AG04449 (cell line): Measurements from ENCODE around the gene STUM.

Experiments
- CTCF ChIA-PET: fragments of 350-600 bp; formaldehyde crosslinking; extraction: SDS; loops from one replicate; lab custom pipeline; 2021; ENCODE audit warnings: antibody characterized with exemption; lab: Yijun Ruan, JAX
- POLR2A ChIA-PET: fragments of 400-600, 350-600 bp; formaldehyde crosslinking; extraction: SDS; loops from one replicate; lab custom pipeline; 2020; ENCODE audit warnings: antibody characterized with exemption, inconsistent platforms; lab: Yijun Ruan, JAX
- DNase-seq: peaks from one replicate; pipeline ENCODE4 v3.0.0-alpha.2; 2010; ENCODE audit warnings: low read depth, low spot score
- H3K4me3 ChIP-seq: 2 replicates; pipeline ENCODE4 v1.5.1; 2011; ENCODE audit warnings: low read depth, mild to moderate bottlenecking, control low read depth, low read length
- TF ChIP-seq, protein P1 (sequence below): IDR thresholded peaks from one replicate; pipeline ENCODE4 v1.5.1; 2011; ENCODE audit warnings: mild to moderate bottlenecking, moderate library complexity, low read length, control low read depth, inconsistent platforms; ENCODE audit not compliant: insufficient read depth; ENCODE audit errors: missing control alignments

STUM gene

DNA sequence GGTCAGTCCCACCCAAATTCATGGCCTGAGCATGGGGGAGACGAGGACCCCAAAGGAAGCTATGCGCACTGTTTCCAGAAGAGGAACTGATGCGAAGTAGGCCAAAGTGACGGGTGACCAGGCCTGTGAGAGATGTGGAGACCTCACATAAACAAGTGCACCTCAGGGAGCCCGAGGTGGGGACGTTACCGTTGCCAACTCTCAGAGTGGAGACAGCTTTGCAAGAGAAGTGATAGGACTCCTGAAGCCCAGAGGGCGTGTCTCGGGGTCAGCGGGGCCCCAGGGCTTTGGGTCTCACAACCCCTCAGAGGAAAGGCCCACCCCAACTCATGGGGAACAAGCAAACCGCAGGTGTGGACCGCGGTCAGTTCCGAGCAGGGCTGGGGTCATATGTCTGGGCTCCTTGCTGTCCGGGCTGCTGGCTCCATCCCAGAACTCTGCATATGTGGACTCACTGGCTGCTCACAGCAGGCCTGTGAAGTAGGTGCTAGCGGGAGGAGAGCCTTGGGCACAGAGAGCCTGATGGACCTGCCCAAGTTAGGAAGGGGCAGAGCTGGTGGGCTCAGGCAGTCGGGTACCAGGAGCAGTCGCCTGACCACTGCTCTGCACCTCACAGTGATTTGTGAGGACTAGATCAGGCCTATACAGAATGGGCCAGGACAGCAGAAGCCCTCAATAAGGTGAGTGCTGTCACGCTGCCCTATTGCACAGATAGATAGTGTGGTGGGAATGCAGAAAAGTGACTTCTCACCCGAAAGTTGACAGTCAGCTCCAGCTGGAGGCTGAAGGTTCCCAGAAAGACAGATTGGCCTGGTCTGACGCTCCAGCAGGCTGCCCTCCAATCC, 26.2 kb downstream of the STUM start:
- ChIA-PET POLR2A (no interaction called here), CTCF (no interaction called here)
- DNase-seq: no peak
- TF ChIP-seq, protein P1, sequence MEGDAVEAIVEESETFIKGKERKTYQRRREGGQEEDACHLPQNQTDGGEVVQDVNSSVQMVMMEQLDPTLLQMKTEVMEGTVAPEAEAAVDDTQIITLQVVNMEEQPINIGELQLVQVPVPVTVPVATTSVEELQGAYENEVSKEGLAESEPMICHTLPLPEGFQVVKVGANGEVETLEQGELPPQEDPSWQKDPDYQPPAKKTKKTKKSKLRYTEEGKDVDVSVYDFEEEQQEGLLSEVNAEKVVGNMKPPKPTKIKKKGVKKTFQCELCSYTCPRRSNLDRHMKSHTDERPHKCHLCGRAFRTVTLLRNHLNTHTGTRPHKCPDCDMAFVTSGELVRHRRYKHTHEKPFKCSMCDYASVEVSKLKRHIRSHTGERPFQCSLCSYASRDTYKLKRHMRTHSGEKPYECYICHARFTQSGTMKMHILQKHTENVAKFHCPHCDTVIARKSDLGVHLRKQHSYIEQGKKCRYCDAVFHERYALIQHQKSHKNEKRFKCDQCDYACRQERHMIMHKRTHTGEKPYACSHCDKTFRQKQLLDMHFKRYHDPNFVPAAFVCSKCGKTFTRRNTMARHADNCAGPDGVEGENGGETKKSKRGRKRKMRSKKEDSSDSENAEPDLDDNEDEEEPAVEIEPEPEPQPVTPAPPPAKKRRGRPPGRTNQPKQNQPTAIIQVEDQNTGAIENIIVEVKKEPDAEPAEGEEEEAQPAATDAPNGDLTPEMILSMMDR: no peak
- H3K4me3 ChIP-seq: no peak overlapping the region

DNA sequence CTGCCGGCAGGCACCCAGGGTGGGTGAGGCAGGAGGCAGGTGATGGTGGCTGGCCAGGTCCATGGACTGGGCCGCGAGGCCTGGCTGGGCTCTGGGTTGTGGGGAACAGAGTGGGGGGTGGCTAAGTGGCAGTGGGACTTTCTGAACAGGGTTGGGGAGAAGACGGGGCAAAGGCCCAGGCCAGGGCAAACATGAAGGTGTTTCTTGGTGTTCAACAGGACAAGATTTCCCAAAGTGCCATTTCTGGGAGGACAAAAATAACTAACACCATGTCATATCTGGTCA, 26.8 kb downstream of the STUM start:
- POLR2A ChIA-PET: no interaction called here

DNA sequence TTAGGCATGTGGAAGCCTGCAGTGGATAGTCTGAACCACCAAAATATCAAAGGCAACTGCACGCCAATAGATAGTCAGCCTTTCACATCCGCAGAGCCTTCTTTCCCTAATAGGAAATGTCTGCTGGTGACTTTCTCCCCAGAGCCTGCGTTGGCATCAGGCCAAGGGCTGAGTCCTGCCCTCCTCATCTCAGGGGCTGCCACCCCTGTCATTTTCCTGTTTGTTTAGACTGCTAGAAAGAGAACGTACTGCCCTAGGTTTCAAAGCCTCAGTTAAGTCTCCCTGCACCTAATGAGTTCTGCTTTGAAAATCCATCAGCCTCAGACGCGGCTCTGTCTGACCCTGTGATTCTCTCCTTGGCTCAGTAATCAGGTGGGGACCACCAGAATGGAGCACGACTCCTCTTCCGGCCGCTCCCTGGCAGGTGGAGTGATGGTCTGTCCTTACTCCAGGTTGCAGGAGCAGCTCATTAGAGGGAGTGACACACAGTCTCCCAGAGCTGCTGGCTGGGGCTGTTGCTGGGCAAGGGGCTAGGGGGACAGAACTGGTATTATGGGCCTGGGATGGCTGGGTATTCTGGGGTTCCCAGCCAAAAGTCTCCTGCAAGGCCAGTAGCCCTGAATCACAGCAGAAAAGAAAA, 27.3 kb downstream of the STUM start:
- no peak for DNase-seq
- no peak overlapping the region for H3K4me3 ChIP-seq
- TF ChIP-seq, protein P1: no peak
- ChIA-PET CTCF (no interaction called here), POLR2A (no interaction called here)

More for the DNA sequence above, 26.8 kb downstream of the STUM start:
- TF ChIP-seq, protein P1: no peak
- no peak overlapping the region for H3K4me3 ChIP-seq
- CTCF ChIA-PET: no interaction called here
- DNase-seq: no peak

DNA sequence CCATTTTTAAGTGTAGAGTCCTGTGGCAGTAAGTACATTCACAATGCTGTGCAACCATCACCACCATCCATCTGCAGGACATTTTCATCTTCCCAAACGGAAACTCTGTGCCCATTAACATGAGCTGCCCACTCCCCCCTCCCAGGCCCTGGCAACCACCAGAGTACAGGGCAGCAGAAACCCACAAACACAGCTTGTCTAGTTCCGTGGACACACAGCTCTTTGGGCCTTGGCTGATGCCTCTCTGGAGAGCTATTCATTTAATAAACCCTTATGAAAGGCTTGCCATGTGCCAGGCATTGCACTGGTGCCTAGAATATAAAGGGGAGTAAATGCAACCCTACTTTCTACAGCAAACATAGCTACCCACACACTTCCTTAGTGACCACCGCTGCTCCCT, 28.0 kb downstream of the STUM start:
- ChIA-PET POLR2A (no interaction called here), CTCF (no interaction called here)
- no peak overlapping the region for H3K4me3 ChIP-seq
- TF ChIP-seq, protein P1: no peak
- no peak for DNase-seq

DNA sequence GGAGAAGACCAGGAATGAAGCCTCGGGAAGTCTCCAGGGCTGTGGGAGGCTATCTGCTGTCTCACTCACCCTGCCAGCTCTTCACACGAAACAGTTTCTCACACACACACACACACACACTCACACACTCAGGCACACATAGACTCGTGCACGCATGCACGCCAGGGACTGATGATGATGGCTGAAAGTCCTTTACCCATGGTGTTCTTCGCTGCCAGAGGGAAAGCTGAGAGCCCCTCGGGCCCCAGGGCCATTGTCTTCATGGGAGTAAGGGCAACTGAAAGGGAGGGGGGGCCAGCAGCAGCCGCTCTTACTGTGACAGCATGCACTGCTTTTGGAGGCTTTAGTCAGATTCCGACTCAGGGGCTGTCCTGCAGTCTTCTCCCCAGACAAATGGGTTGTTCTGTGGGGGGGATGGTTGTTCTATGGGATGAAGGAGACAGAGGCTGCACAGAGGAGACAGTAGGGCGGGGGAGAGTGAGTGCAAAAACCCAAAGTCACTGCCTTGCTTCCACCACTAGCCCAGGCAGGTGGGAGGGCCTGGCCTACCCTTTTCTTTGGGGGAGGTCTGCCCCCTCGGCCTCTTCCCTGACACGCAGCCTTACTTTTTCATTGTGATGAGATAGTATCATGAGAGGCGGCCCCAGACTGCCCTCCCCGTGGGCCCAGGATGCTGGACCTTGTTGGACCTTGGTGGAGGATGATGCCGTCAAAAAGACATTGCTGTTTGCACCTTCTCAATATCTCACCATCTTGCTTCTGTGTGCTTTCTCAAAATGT, 29.0 kb downstream of the STUM start:
- H3K4me3 ChIP-seq: no peak overlapping the region
- DNase-seq: no peak
- TF ChIP-seq, protein P1: no peak
- CTCF ChIA-PET: no interaction called here
- POLR2A ChIA-PET: interaction anchor here (0.6 kb wide), 1 partner anchor 10 kb away, joined by 4 read pairs; no protein-coding TSS in a partner anchor
